GM12875 (cell line): ENCODE measurements around the gene SPRR2B.

Experiments used
- H3K4me3 ChIP-seq: one replicate; pipeline ENCODE4 v1.5.1; 2011; ENCODE audit warnings: low read depth, low read length, control low read depth
- CTCF ChIP-seq: IDR thresholded peaks from 2 replicates; pipeline ENCODE4 v1.5.1; 2011; ENCODE audit warnings: low read depth, mild to moderate bottlenecking, control low read depth, inconsistent platforms, low read length, moderate library complexity, borderline replicate concordance; ENCODE audit not compliant: insufficient read depth

Gene SPRR2B

GRCh38 chr1:153095764-153096163, 24.4 kb upstream of the SPRR2B start:
- no peak overlapping the region for H3K4me3 ChIP-seq
- no peak for TF ChIP-seq CTCF

GRCh38 chr1:153094426-153094825, 23.0 kb upstream of the SPRR2B start, which contains the start of gene SPRR2E:
TSS of gene SPRR2E (minus strand) at chr1:153094526. CDS start at chr1:153093751, 775 bp downstream.
- no peak for TF ChIP-seq CTCF

GRCh38 chr1:153087652-153088051, 16.2 kb upstream of the SPRR2B start:
- H3K4me3 ChIP-seq = no peak overlapping the region
- TF ChIP-seq CTCF = no peak

More at GRCh38 chr1:153094426-153094825, 23.0 kb upstream of the SPRR2B start, which contains the start of gene SPRR2E:
- H3K4me3 ChIP-seq = no peak within 1 kb of the TSS

GRCh38 chr1:153081736-153082135, 10.3 kb upstream of the SPRR2B start:
- no peak for TF ChIP-seq CTCF

GRCh38 chr1:153072806-153073726, 1.7 kb upstream of the SPRR2B start:
- TF ChIP-seq CTCF = no peak
- no peak overlapping the region for H3K4me3 ChIP-seq

More at GRCh38 chr1:153081736-153082135, 10.3 kb upstream of the SPRR2B start:
- H3K4me3 ChIP-seq = no peak overlapping the region

- H3K4me3 ChIP-seq = no peak overlapping the region
- TF ChIP-seq CTCF = no peak
These were observed 1.2 kb downstream of the SPRR2B start for GRCh38 chr1:153070243-153070642.
